A673 (cell line): ENCODE results near the gene AP1S3. TPM values are rescaled to one million over a fixed set of nuclear protein-coding genes. Genes with fewer than 3 reads are reported as not detected.

Experiments
- BruUV-seq: library from RNA; stranded (reverse); fragments of 400-500 nt; replicated peaks from 2 replicates; lab custom pipeline; 2021; lab: Mats Ljungman, UMichigan
- CTCF ChIA-PET: fragments of 300-600 bp; sonication (Branson Sonifier 250); formaldehyde crosslinking; loops from one replicate; lab custom pipeline; 2022; ENCODE audit warnings: antibody characterized with exemption; lab: Charles Lee
- POLR2A ChIA-PET: fragments of 300-600 bp; sonication (Branson Sonifier 250); formaldehyde crosslinking; loops from one replicate; lab custom pipeline; 2022; ENCODE audit warnings: antibody characterized with exemption; ENCODE audit not compliant: low non-redundant PET; lab: Charles Lee
- DNase-seq: peaks from one replicate; pipeline ENCODE4 v3.0.0-alpha.2; 2015; ENCODE audit warnings: low spot score
- H3K27ac ChIP-seq: fragments of 200-600 bp; sonication (generic); 2 replicates; pipeline ENCODE4 v1.5.1; 2016; ENCODE audit warnings: mixed run types, low read depth, mild to moderate bottlenecking, mixed read lengths, antibody characterized with exemption, low read length; ENCODE audit not compliant: poor library complexity, severe bottlenecking
- H3K27me3 ChIP-seq: fragments of 200-600 bp; sonication (generic); replicated peaks from 2 replicates; pipeline ENCODE4 v1.6.1; 2017; ENCODE audit warnings: mixed run types, low read depth, mild to moderate bottlenecking, mixed read lengths, antibody characterized with exemption, low read length; ENCODE audit not compliant: insufficient read depth, poor library complexity
- H3K36me3 ChIP-seq: fragments of 200-600 bp; sonication (generic); 2 replicates; pipeline ENCODE4 v1.6.1; 2016; ENCODE audit warnings: mixed run types, mild to moderate bottlenecking, mixed read lengths, antibody characterized with exemption, low read length; ENCODE audit not compliant: insufficient read depth, poor library complexity, severe bottlenecking
- H3K4me1 ChIP-seq: fragments of 200-600 bp; sonication (generic); 2 replicates; pipeline ENCODE4 v1.6.1; 2017; ENCODE audit warnings: mixed run types, mild to moderate bottlenecking, mixed read lengths, antibody characterized with exemption, low read length; ENCODE audit not compliant: insufficient read depth, poor library complexity, severe bottlenecking
- H3K4me3 ChIP-seq: fragments of 200-600 bp; sonication (generic); 2 replicates; pipeline ENCODE4 v1.5.1; 2016; ENCODE audit warnings: low read depth, mixed run types, mild to moderate bottlenecking, mixed read lengths, low read length; ENCODE audit not compliant: poor library complexity, severe bottlenecking
- H3K9me3 ChIP-seq: fragments of 200-600 bp; sonication (generic); 2 replicates; pipeline ENCODE4 v1.6.1; 2016; ENCODE audit warnings: mixed run types, low read depth, mild to moderate bottlenecking, mixed read lengths, antibody characterized with exemption, low read length; ENCODE audit not compliant: poor library complexity, severe bottlenecking
- EZH2 ChIP-seq: fragments of 200-600 bp; sonication (generic); IDR thresholded peaks from 2 replicates; pipeline ENCODE4 v1.6.1; 2017; ENCODE audit warnings: borderline replicate concordance, low read depth, mild to moderate bottlenecking, mixed read lengths, antibody characterized with exemption, low read length; ENCODE audit not compliant: poor library complexity, severe bottlenecking
- intact Hi-C: fragments of 100-400 bp; cut with micrococcal nuclease; formaldehyde crosslinking; loops from one replicate; pipeline ENCODE4 v1.10.0; 2022; ENCODE audit not compliant: unreplicated experiment
- total RNA-seq: library from RNA; stranded (reverse); gene quantifications from 2 replicates; pipeline ENCODE4 v1.2.3, GENCODE V29; 2021
- TF ChIP-seq, protein P1 (sequence below): fragments of 300-800, 200-600 bp; sonication (generic); conservative IDR thresholded peaks from 2 replicates; pipeline ENCODE4 v1.5.1; 2017; ENCODE audit warnings: low read depth, mild to moderate bottlenecking, antibody characterized with exemption, low read length, moderate library complexity, mixed read lengths

The AP1S3 gene
- total RNA-seq, 1 experiment from 2014 or later = 23.0 TPM

DNA sequence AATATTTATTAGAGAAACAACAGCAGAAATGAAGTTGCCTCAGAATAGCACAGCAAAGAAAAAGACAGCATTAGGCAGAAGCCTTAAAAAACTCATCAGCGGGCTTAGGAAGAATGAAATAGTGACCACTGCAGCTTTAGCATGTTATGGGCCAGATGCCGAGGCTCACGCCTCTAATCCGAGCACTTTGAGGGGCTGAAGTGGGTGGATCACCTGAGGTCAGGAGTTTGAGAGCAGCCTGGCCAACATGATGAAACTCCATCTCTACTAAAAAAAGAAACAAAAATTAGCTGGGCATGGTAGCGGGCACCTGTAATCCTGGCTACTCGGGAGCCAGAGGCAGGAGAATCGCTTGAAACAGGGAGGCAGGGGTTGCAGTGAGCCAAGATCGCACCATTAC is 32.4 kb downstream of the AP1S3 start:
- H3K4me3 ChIP-seq = no peak overlapping the region
- H3K36me3 ChIP-seq = no peaks in the 10 kb centered on the region
- ChIA-PET POLR2A (no interaction called here), CTCF (no interaction called here)
- H3K27ac ChIP-seq = no peak overlapping the region
- intact Hi-C loops = no loop called here
- no TSS peak for BruUV-seq
- peaks cover 5% of the 10 kb centered on the region for H3K4me1 ChIP-seq
- no peaks in the 10 kb centered on the region for H3K27me3 ChIP-seq
- TF ChIP-seq EZH2 = no peak
- TF ChIP-seq, protein P1, sequence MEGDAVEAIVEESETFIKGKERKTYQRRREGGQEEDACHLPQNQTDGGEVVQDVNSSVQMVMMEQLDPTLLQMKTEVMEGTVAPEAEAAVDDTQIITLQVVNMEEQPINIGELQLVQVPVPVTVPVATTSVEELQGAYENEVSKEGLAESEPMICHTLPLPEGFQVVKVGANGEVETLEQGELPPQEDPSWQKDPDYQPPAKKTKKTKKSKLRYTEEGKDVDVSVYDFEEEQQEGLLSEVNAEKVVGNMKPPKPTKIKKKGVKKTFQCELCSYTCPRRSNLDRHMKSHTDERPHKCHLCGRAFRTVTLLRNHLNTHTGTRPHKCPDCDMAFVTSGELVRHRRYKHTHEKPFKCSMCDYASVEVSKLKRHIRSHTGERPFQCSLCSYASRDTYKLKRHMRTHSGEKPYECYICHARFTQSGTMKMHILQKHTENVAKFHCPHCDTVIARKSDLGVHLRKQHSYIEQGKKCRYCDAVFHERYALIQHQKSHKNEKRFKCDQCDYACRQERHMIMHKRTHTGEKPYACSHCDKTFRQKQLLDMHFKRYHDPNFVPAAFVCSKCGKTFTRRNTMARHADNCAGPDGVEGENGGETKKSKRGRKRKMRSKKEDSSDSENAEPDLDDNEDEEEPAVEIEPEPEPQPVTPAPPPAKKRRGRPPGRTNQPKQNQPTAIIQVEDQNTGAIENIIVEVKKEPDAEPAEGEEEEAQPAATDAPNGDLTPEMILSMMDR = no peak
- H3K9me3 ChIP-seq = no peaks in the 10 kb centered on the region
- DNase-seq = no peak

DNA sequence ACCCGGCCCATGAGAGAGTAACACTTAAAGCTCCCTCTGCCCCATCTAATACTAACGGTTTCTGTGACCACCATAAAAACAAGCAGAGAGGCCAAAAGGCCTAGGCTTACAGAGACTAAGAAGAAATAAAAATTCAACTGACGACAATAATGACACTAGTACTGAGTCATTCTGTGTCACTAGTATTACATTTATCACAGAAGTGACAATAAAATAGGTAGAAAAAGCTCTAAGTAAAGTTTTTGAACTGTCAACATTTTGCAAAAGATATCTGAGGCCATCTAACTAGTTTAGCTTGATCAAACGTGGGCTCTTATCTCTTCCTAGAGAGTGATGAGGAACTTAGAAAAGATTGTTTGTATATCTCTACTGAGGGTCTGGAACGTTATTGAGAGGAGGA is 35.6 kb downstream of the AP1S3 start:
- no TSS peak for BruUV-seq

DNA sequence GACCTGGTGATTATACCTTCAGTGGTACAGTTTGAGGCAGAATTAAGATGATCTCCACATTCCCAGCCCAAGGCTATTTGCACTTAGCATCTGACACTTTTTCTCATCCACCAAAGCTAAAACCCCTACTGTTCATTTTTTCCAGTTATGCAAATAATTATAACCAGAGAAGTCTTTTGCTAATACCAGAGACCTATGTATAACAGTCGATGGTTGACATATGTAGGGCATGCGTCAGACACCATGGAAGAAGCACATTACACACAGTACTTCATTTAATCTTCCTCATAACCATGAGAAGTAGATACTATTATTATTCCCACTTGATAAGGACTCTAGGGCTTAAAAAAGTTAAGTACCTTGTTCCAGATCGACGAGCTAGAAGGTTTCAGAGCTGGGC is 36.5 kb downstream of the AP1S3 start:
- no TSS peak for BruUV-seq
- Histone ChIP-seq H3K4me3 (no peak overlapping the region), H3K36me3 (no peaks in the 10 kb centered on the region), H3K4me1 (peaks cover 16% of the 10 kb centered on the region), H3K27ac (no peak overlapping the region), H3K9me3 (no peaks in the 10 kb centered on the region), H3K27me3 (no peaks in the 10 kb centered on the region)
- no peak for DNase-seq
- ChIA-PET CTCF (no interaction called here), POLR2A (no interaction called here)
- intact Hi-C loops = no loop called here
- TF ChIP-seq, protein P1 = no peak
- TF ChIP-seq EZH2 = no peak

More for the DNA sequence above, 35.6 kb downstream of the AP1S3 start:
- H3K4me1 ChIP-seq = peaks cover 16% of the 10 kb centered on the region
- H3K27ac ChIP-seq = no peak overlapping the region
- H3K36me3 ChIP-seq = no peaks in the 10 kb centered on the region
- H3K27me3 ChIP-seq = no peaks in the 10 kb centered on the region
- DNase-seq = no peak
- intact Hi-C loops = no loop called here
- H3K4me3 ChIP-seq = no peak overlapping the region
- no peaks in the 10 kb centered on the region for H3K9me3 ChIP-seq
- ChIA-PET CTCF (interaction anchor here (0.6 kb wide), 1 partner anchor 166 kb away, joined by 8 read pairs; no protein-coding TSS in a partner anchor), POLR2A (no interaction called here)
- TF ChIP-seq EZH2 = no peak
- TF ChIP-seq, protein P1 = no peak
